K562 (cell line): ENCODE results near the gene LIN9. TPM values are rescaled to one million over a fixed set of nuclear protein-coding genes. Genes with fewer than 3 reads are reported as not detected.

Experiments
- CBX8 ChIP-seq: fragments of 200-600 bp; sonication (generic); IDR thresholded peaks from 2 replicates; pipeline ENCODE4 v1.6.1; 2012; ENCODE audit warnings: borderline replicate concordance, mixed run types, low read depth, mild to moderate bottlenecking, moderate library complexity, mixed read lengths, low read length, control low read depth, inconsistent platforms; ENCODE audit not compliant: poor library complexity, severe bottlenecking; ENCODE audit errors: extremely low read depth
- DDX20 ChIP-seq: fragments of 450-650 bp; IDR thresholded peaks from 2 replicates; pipeline ENCODE4 v1.6.1; 2016; ENCODE audit warnings: missing genetic modification characterization, low read depth, mild to moderate bottlenecking, missing compliant biosample characterization, moderate library complexity
- ESRRA ChIP-seq: fragments of 450-650 bp; IDR thresholded peaks from 2 replicates; pipeline ENCODE4 v1.6.1; 2014; ENCODE audit warnings: low read depth, mild to moderate bottlenecking, moderate library complexity, borderline replicate concordance
- KLF16 ChIP-seq: IDR thresholded peaks from 2 replicates; pipeline ENCODE4 v1.6.1; 2016; ENCODE audit warnings: antibody characterized with exemption
- NFIC ChIP-seq: fragments of 450-650 bp; IDR thresholded peaks from 2 replicates; pipeline ENCODE4 v1.6.1; 2017; ENCODE audit warnings: mild to moderate bottlenecking, inconsistent platforms
- POLR3A ChIP-seq: IDR thresholded peaks from 2 replicates; pipeline ENCODE4 v1.6.1; 2011; ENCODE audit warnings: borderline replicate concordance, mild to moderate bottlenecking, moderate library complexity; ENCODE audit not compliant: insufficient read length, insufficient read depth; ENCODE audit errors: extremely low read depth
- PTTG1 ChIP-seq: fragments of 450-650 bp; IDR thresholded peaks from 2 replicates; pipeline ENCODE4 v1.6.1; 2016; ENCODE audit warnings: low read depth, mild to moderate bottlenecking, missing genetic modification characterization, missing compliant biosample characterization
- RAD21 ChIP-seq, 2 experiments: fragments of 250-450 bp in 1 of 2; fragments of 450-650 bp in 1 of 2; sonication (Bioruptor Pico) in 1 of 2; formaldehyde crosslinking in 1 of 2; IDR thresholded peaks in 1 of 2; conservative IDR thresholded peaks in 1 of 2; 2 replicates each; pipeline versions ENCODE4 v1.4.0 to v1.8.0; 2020 to 2022; ENCODE audit warnings: mild to moderate bottlenecking in 2 of 2, moderate library complexity in 1 of 2
- RBFOX2 ChIP-seq: fragments of 200-400 bp; formaldehyde crosslinking; IDR thresholded peaks from 2 replicates; pipeline ENCODE4 v1.6.1; 2017; ENCODE audit warnings: low read depth, mild to moderate bottlenecking, low read length, moderate library complexity
- SMAD4 ChIP-seq: fragments of 250-450 bp; sonication (Bioruptor Pico); conservative IDR thresholded peaks from 2 replicates; pipeline ENCODE4 v1.8.0; 2021; ENCODE audit warnings: inconsistent platforms, mild to moderate bottlenecking, moderate library complexity
- TARDBP ChIP-seq: fragments of 450-650 bp; IDR thresholded peaks from 2 replicates; pipeline ENCODE4 v1.6.1; 2016
- TOE1 ChIP-seq, 2 experiments: fragments of 450-650 bp in 1 of 2; sonication (generic) in 1 of 2; formaldehyde crosslinking in 1 of 2; IDR thresholded peaks; 2 replicates each; pipeline versions ENCODE4 v1.7.1 to v1.8.0; 2016 to 2022; ENCODE audit warnings: borderline replicate concordance in 2 of 2, mild to moderate bottlenecking in 2 of 2, antibody characterized with exemption in 1 of 2, inconsistent platforms in 1 of 2, low read depth in 1 of 2, missing genetic modification reagents in 1 of 2, moderate library complexity in 1 of 2
- ZNF584 ChIP-seq: fragments of 200-800 bp; sonication (Bioruptor generic); IDR thresholded peaks from 2 replicates; pipeline ENCODE4 v1.6.1; 2016; ENCODE audit warnings: low read depth, mild to moderate bottlenecking, missing genetic modification characterization, missing compliant biosample characterization
- ZNF668 ChIP-seq: fragments of 250-450 bp; sonication (Bioruptor Pico); IDR thresholded peaks from 2 replicates; pipeline ENCODE4 v1.8.0; 2022; ENCODE audit warnings: mild to moderate bottlenecking, inconsistent platforms
- polyA plus RNA-seq, 8 experiments: library from polyadenylated mRNA; depleted of rRNA in 4 of 8; stranded (reverse) in 5 of 8; unstranded in 3 of 8; fragments of >200 nt; fragmentation: Nextera tagmentation in 2 of 8; fragmentation: Illumina TruSeq in 1 of 8; extraction: Ambion mirVana in 2 of 8; extraction: Trizol in 1 of 8; gene quantifications; 2 replicates each; pipeline versions ENCODE4 v1.2.1 to v1.2.3, GENCODE V29; 2011 to 2014; ENCODE audit warnings: inconsistent platforms in 1 of 8, missing spikeins in 1 of 8
- total RNA-seq, 7 experiments: library from RNA; depleted of rRNA in 6 of 7; stranded (reverse); fragments of >200 nt in 6 of 7; fragmentation: Illumina TruSeq in 2 of 7; extraction: Trizol in 2 of 7; gene quantifications; 2 replicates each; pipeline versions ENCODE4 v1.2.1 to v1.2.3, GENCODE V29; 2011 to 2021; ENCODE audit warnings: low replicate concordance in 1 of 7
- TF ChIP-seq, protein P1 (sequence below): fragments of 250-450 bp; sonication (Bioruptor Pico); IDR thresholded peaks from 2 replicates; pipeline ENCODE4 v1.4.0; 2020; ENCODE audit warnings: borderline replicate concordance
- TF ChIP-seq, protein P2 (sequence below): fragments of 250-450 bp; sonication (Bioruptor Pico); IDR thresholded peaks from 2 replicates; pipeline ENCODE4 v1.8.0; 2022; ENCODE audit warnings: inconsistent platforms
- TF ChIP-seq, protein P3 (sequence below), 2 experiments: fragments of 150-350 bp in 1 of 2; IDR thresholded peaks; 2 replicates each; pipeline ENCODE4 v1.6.1; 2012 to 2016; ENCODE audit warnings: low read depth in 2 of 2, low read length in 2 of 2, mild to moderate bottlenecking in 1 of 2, moderate library complexity in 1 of 2

The LIN9 gene
- total and polyA plus RNA-seq, 9 of the 15 experiments (the other 6 are each of a cell fraction or from before 2014, with no cell fraction given) = 18.8 to 33.0 (median 25.5) TPM

DNA sequence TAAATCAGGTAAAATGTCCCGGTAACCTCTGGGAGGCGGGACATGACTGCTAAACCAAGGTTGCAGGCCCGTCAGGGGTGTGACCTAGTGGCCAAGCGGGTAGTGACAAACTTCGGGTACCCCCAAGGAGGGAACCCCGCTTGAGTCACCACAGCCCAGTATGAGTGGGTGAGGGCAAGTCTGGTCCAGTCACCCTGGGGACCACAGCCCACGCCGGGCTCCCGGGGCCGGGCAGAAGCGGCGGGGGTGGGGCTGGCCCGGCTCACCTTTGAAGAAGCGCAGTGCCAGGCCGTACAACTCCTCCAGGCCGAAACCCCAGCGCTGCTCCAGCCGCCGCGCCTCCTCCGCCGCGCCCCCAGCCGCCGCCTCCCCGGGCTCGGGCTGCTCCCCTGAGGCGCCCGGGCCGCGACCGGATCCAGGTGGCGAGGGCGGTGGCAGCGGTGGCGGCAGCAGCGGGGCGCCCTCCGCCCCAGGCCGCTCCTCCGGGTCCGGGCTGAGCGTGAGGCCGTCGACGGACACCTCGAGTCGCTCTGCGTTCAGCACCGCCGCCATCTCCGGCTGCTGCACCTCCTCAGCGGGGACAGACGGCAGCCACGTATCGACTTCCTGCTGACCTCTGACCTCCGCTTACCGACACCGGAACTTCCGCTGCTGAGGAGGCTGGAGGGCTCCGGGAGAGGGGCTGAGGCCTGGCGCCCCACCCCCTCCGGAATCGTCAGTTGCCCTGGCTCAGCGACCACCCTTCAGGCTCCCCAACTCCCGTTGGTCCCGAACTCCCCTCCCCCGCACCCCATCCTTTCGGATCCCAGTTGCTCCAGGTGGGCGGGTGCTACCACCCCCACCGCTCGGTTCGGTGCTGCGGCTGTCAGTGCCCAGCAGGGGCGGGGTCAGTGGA is 122.6 kb downstream of the LIN9 start, which contains the start of gene ACBD3 (continued):
- TF ChIP-seq, protein P1, sequence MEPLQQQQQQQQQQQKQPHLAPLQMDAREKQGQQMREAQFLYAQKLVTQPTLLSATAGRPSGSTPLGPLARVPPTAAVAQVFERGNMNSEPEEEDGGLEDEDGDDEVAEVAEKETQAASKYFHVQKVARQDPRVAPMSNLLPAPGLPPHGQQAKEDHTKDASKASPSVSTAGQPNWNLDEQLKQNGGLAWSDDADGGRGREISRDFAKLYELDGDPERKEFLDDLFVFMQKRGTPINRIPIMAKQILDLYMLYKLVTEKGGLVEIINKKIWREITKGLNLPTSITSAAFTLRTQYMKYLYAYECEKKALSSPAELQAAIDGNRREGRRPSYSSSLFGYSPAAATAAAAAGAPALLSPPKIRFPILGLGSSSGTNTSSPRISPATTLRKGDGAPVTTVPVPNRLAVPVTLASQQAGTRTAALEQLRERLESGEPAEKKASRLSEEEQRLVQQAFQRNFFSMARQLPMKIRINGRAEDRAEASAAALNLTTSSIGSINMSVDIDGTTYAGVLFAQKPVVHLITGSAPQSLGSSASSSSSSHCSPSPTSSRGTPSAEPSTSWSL (CRISPR knock-in tag) = peak; percentile 73; the same call in 1 of the 2 replicates
- TF ChIP-seq POLR3A (no peak), RBFOX2 (peak; percentile 99), PTTG1 (tag) (no peak), KLF16 (no peak), CBX8 (no peak), TOE1 (IDR thresholded peaks at IDR 0.05; ENCODE audit: borderline replicate concordance) (peak; percentile 55; the same call in 1 of the 2 replicates), TOE1 (CRISPR knock-in tag; IDR thresholded peaks at IDR 0.05; ENCODE audit: borderline replicate concordance, low read depth) (0 out of 2 replicates have a peak, but pooled peaks have one; percentile 32), SMAD4 (CRISPR knock-in tag) (peak; percentile 74), NFIC (peak; percentile 60), ZNF584 (CRISPR knock-in tag) (0 out of 2 replicates have a peak, but pooled peaks have one; percentile 29), RAD21 (CRISPR knock-in tag; conservative IDR thresholded peaks at IDR 0.05 in 1 of 2, IDR thresholded peaks at IDR 0.05 in 1 of 2) (no peak), TARDBP (no peak), ZNF668 (CRISPR knock-in tag) (0 out of 2 replicates have a peak, but pooled peaks have one; percentile 17), DDX20 (no peak), ESRRA (peak; percentile 66; the same call in 1 of the 2 replicates)
- TF ChIP-seq, protein P2, sequence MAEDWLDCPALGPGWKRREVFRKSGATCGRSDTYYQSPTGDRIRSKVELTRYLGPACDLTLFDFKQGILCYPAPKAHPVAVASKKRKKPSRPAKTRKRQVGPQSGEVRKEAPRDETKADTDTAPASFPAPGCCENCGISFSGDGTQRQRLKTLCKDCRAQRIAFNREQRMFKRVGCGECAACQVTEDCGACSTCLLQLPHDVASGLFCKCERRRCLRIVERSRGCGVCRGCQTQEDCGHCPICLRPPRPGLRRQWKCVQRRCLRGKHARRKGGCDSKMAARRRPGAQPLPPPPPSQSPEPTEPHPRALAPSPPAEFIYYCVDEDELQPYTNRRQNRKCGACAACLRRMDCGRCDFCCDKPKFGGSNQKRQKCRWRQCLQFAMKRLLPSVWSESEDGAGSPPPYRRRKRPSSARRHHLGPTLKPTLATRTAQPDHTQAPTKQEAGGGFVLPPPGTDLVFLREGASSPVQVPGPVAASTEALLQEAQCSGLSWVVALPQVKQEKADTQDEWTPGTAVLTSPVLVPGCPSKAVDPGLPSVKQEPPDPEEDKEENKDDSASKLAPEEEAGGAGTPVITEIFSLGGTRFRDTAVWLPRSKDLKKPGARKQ = no peak
- TF ChIP-seq, protein P3, sequence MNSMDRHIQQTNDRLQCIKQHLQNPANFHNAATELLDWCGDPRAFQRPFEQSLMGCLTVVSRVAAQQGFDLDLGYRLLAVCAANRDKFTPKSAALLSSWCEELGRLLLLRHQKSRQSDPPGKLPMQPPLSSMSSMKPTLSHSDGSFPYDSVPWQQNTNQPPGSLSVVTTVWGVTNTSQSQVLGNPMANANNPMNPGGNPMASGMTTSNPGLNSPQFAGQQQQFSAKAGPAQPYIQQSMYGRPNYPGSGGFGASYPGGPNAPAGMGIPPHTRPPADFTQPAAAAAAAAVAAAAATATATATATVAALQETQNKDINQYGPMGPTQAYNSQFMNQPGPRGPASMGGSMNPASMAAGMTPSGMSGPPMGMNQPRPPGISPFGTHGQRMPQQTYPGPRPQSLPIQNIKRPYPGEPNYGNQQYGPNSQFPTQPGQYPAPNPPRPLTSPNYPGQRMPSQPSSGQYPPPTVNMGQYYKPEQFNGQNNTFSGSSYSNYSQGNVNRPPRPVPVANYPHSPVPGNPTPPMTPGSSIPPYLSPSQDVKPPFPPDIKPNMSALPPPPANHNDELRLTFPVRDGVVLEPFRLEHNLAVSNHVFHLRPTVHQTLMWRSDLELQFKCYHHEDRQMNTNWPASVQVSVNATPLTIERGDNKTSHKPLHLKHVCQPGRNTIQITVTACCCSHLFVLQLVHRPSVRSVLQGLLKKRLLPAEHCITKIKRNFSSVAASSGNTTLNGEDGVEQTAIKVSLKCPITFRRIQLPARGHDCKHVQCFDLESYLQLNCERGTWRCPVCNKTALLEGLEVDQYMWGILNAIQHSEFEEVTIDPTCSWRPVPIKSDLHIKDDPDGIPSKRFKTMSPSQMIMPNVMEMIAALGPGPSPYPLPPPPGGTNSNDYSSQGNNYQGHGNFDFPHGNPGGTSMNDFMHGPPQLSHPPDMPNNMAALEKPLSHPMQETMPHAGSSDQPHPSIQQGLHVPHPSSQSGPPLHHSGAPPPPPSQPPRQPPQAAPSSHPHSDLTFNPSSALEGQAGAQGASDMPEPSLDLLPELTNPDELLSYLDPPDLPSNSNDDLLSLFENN (IDR thresholded peaks at IDR 0.05; ENCODE audit: low read depth in 2 of 2, low read length in 2 of 2) = no peak; a peak in 1 of 4 replicates
